Natural killer cell treated with Interleukin-12 subunit alpha and Interleukin-12 subunit beta and Interleukin-15 and Interleukin-18, amount 100 ng/mL, for 72 hours (primary cell): ENCODE measurements around the gene GNAO1. TPM values are rescaled to one million over a fixed set of nuclear protein-coding genes. Genes with fewer than 3 reads are reported as not detected.

Experiments
- ATAC-seq, 2 donors: fragments of 150-1000 bp; cut with Tn5 transposase in 1 of 2; sonication (Bioruptor Pico), chemical (Tn5 transposase) in 1 of 2; 2 replicates each; pipeline ENCODE4 v1.10.0; 2021
- DNase-seq: peaks from one replicate; pipeline ENCODE4 v3.0.0; 2022; ENCODE audit warnings: low spot score
- H3K27ac Mint-ChIP-seq, 2 donors: 1 replicate in 1 of 2; 2 replicates in 1 of 2; pipeline ENCODE4 v1.8.0; 2022; ENCODE audit warnings: mixed read lengths in 2 of 2, mild to moderate bottlenecking in 1 of 2, moderate library complexity in 1 of 2
- H3K27me3 Mint-ChIP-seq, 2 donors: 1 replicate in 1 of 2; 2 replicates in 1 of 2; pipeline ENCODE4 v1.8.0; 2022; ENCODE audit warnings: mixed read lengths in 2 of 2
- H3K36me3 Mint-ChIP-seq: one replicate; pipeline ENCODE4 v1.8.0; 2022; ENCODE audit warnings: mixed read lengths
- H3K4me1 Mint-ChIP-seq, 2 donors: 1 replicate in 1 of 2; 2 replicates in 1 of 2; pipeline ENCODE4 v1.8.0; 2022; ENCODE audit warnings: low read depth in 2 of 2, mixed read lengths in 2 of 2, mild to moderate bottlenecking in 1 of 2
- H3K4me3 Mint-ChIP-seq: one replicate; pipeline ENCODE4 v1.8.0; 2022; ENCODE audit warnings: mixed read lengths
- H3K9me3 Mint-ChIP-seq: 2 replicates; pipeline ENCODE4 v1.8.0; 2022; ENCODE audit warnings: mixed read lengths
- total RNA-seq, 2 donors: library from RNA; stranded (reverse); gene quantifications; one replicate each; pipeline ENCODE4 v1.2.3, GENCODE V29; 2022

The GNAO1 gene
- total RNA-seq, 2 donors from 2014 or later: 1.6 TPM; not detected in 1

GRCh38 chr16:56314244-56314850 lies 123.1 kb downstream of the GNAO1 start:
- H3K36me3 Mint-ChIP-seq: no peaks in the 10 kb centered on the region
- DNase-seq (no peak), ATAC-seq (no peak)
- no peaks in the 10 kb centered on the region for H3K9me3 Mint-ChIP-seq
- H3K4me1 Mint-ChIP-seq: no peaks in the 10 kb centered on the region
- H3K4me3 Mint-ChIP-seq: no peak overlapping the region
- peaks cover 4 to 9% of the 10 kb centered on the region in 2 donors for H3K27me3 Mint-ChIP-seq
- H3K27ac Mint-ChIP-seq: no peak overlapping the region

- Mint-ChIP-seq H3K27me3 (peaks cover 4 to 9% of the 10 kb centered on the region in 2 donors), H3K4me1 (no peaks in the 10 kb centered on the region), H3K4me3 (no peak overlapping the region), H3K9me3 (no peaks in the 10 kb centered on the region), H3K36me3 (no peaks in the 10 kb centered on the region), H3K27ac (no peak overlapping the region)
- DNase-seq: no peak
- ATAC-seq: no peak
Observed at GRCh38 chr16:56315955-56316354, 124.7 kb downstream of the GNAO1 start.

GRCh38 chr16:56316545-56316944 lies 125.3 kb downstream of the GNAO1 start:
- Mint-ChIP-seq H3K36me3 (no peaks in the 10 kb centered on the region), H3K27me3 (peaks cover 4 to 9% of the 10 kb centered on the region in 2 donors), H3K4me3 (no peak overlapping the region), H3K9me3 (no peaks in the 10 kb centered on the region), H3K27ac (no peak overlapping the region), H3K4me1 (no peaks in the 10 kb centered on the region)
- ATAC-seq (no peak), DNase-seq (no peak)

- no peak overlapping the region for H3K4me3 Mint-ChIP-seq
- ATAC-seq: peak; percentile 90 to 92
- no peak overlapping the region for H3K27ac Mint-ChIP-seq
- no peaks in the 10 kb centered on the region for H3K36me3 Mint-ChIP-seq
- peaks cover 4 to 9% of the 10 kb centered on the region in 2 donors for H3K27me3 Mint-ChIP-seq
- H3K9me3 Mint-ChIP-seq: no peaks in the 10 kb centered on the region
- peak; percentile 76 for DNase-seq
- H3K4me1 Mint-ChIP-seq: no peaks in the 10 kb centered on the region
Observed at GRCh38 chr16:56317998-56318826, 126.9 kb downstream of the GNAO1 start.

GRCh38 chr16:56318827-56319140 lies 127.5 kb downstream of the GNAO1 start:
- DNase-seq (no peak), ATAC-seq (no peak)
- H3K27me3 Mint-ChIP-seq: peaks cover 4 to 9% of the 10 kb centered on the region in 2 donors
- no peak overlapping the region for H3K4me3 Mint-ChIP-seq
- no peak overlapping the region for H3K27ac Mint-ChIP-seq
- no peaks in the 10 kb centered on the region for H3K9me3 Mint-ChIP-seq
- no peaks in the 10 kb centered on the region for H3K4me1 Mint-ChIP-seq
- no peaks in the 10 kb centered on the region for H3K36me3 Mint-ChIP-seq

GRCh38 chr16:56319376-56319775 lies 128.1 kb downstream of the GNAO1 start:
- Mint-ChIP-seq H3K4me1 (no peaks in the 10 kb centered on the region), H3K27me3 (peaks cover 4 to 9% of the 10 kb centered on the region in 2 donors), H3K27ac (no peak overlapping the region), H3K9me3 (no peaks in the 10 kb centered on the region), H3K4me3 (no peak overlapping the region), H3K36me3 (no peaks in the 10 kb centered on the region)
- ATAC-seq (no peak), DNase-seq (no peak)

GRCh38 chr16:56320056-56320455 lies 128.8 kb downstream of the GNAO1 start:
- H3K9me3 Mint-ChIP-seq: no peaks in the 10 kb centered on the region
- ATAC-seq (no peak), DNase-seq (no peak)
- H3K27me3 Mint-ChIP-seq: peaks cover 4 to 9% of the 10 kb centered on the region in 2 donors
- no peak overlapping the region for H3K4me3 Mint-ChIP-seq
- H3K36me3 Mint-ChIP-seq: no peaks in the 10 kb centered on the region
- H3K27ac Mint-ChIP-seq: no peak overlapping the region
- H3K4me1 Mint-ChIP-seq: no peaks in the 10 kb centered on the region

GRCh38 chr16:56320811-56321558 lies 129.7 kb downstream of the GNAO1 start:
- ATAC-seq: no peak
- Mint-ChIP-seq H3K27me3 (peaks cover 4 to 9% of the 10 kb centered on the region in 2 donors), H3K27ac (no peak overlapping the region), H3K4me1 (no peaks in the 10 kb centered on the region), H3K9me3 (no peaks in the 10 kb centered on the region), H3K36me3 (no peaks in the 10 kb centered on the region), H3K4me3 (no peak overlapping the region)
- DNase-seq: no peak

- DNase-seq (no peak), ATAC-seq (no peak)
- H3K4me1 Mint-ChIP-seq: peaks cover 0 to 3% of the 10 kb centered on the region in 2 donors
- H3K4me3 Mint-ChIP-seq: no peak overlapping the region
- no peaks in the 10 kb centered on the region for H3K36me3 Mint-ChIP-seq
- no peak overlapping the region for H3K27ac Mint-ChIP-seq
- no peaks in the 10 kb centered on the region for H3K9me3 Mint-ChIP-seq
- H3K27me3 Mint-ChIP-seq: peaks cover 4 to 9% of the 10 kb centered on the region in 2 donors
Observed at GRCh38 chr16:56321571-56321970, 130.3 kb downstream of the GNAO1 start.

GRCh38 chr16:56324406-56324805 lies 133.1 kb downstream of the GNAO1 start:
- Mint-ChIP-seq H3K27me3 (no peaks in the 10 kb centered on the region), H3K4me3 (no peak overlapping the region), H3K4me1 (peaks cover 0 to 3% of the 10 kb centered on the region in 2 donors), H3K9me3 (no peaks in the 10 kb centered on the region), H3K36me3 (no peaks in the 10 kb centered on the region), H3K27ac (no peak overlapping the region)
- no peak for ATAC-seq
- no peak for DNase-seq

- H3K9me3 Mint-ChIP-seq: no peaks in the 10 kb centered on the region
- H3K4me3 Mint-ChIP-seq: no peak overlapping the region
- H3K27me3 Mint-ChIP-seq: no peaks in the 10 kb centered on the region
- no peak overlapping the region for H3K27ac Mint-ChIP-seq
- H3K36me3 Mint-ChIP-seq: no peaks in the 10 kb centered on the region
- DNase-seq: no peak
- peaks cover 0 to 3% of the 10 kb centered on the region in 2 donors for H3K4me1 Mint-ChIP-seq
- ATAC-seq: no peak
Observed at GRCh38 chr16:56325956-56326355, 134.7 kb downstream of the GNAO1 start.

GRCh38 chr16:56327071-56327928 lies 136.0 kb downstream of the GNAO1 start:
- Mint-ChIP-seq H3K36me3 (no peaks in the 10 kb centered on the region), H3K4me1 (peaks cover 0 to 5% of the 10 kb centered on the region in 2 donors), H3K27me3 (no peaks in the 10 kb centered on the region), H3K27ac (no peak overlapping the region), H3K9me3 (no peaks in the 10 kb centered on the region), H3K4me3 (no peak overlapping the region)
- ATAC-seq: no peak
- no peak for DNase-seq

- Mint-ChIP-seq H3K36me3 (no peaks in the 10 kb centered on the region), H3K9me3 (no peaks in the 10 kb centered on the region), H3K27me3 (no peaks in the 10 kb centered on the region), H3K27ac (no peak overlapping the region), H3K4me3 (no peak overlapping the region), H3K4me1 (peaks cover 0 to 5% of the 10 kb centered on the region in 2 donors)
- ATAC-seq (no peak), DNase-seq (no peak)
Observed at GRCh38 chr16:56327929-56328258, 136.6 kb downstream of the GNAO1 start.
